HG02571 (cell line): ENCODE results near the gene MFSD8.
"Not testable (repeated sequence)": the region's sequence is repeated elsewhere in the genome, so short reads cannot be mapped to it uniquely, and the experiment has no call there.

Experiments
- ATAC-seq: cut with Tn5 transposase; IDR thresholded peaks from one replicate; pipeline ENCODE4 v1.9.1; 2021; ENCODE audit warnings: mild to moderate bottlenecking, moderate library complexity; ENCODE audit not compliant: unreplicated experiment

The MFSD8 gene

GRCh38 chr4:127936974-127937373 lies 28.0 kb downstream of the MFSD8 start:
- no peak for ATAC-seq

GRCh38 chr4:127931836-127932235 lies 33.1 kb downstream of the MFSD8 start:
- ATAC-seq = not testable (repeated sequence)

GRCh38 chr4:127930175-127930574 lies 34.8 kb downstream of the MFSD8 start:
- ATAC-seq = no peak

GRCh38 chr4:127925720-127926119 lies 39.3 kb downstream of the MFSD8 start:
- ATAC-seq = not testable (repeated sequence)

- ATAC-seq = no peak
Observed at GRCh38 chr4:127922226-127922625, 42.7 kb downstream of the MFSD8 start.

GRCh38 chr4:127920521-127920920 lies 44.5 kb downstream of the MFSD8 start:
- no peak for ATAC-seq

GRCh38 chr4:127917151-127917550 lies 47.8 kb downstream of the MFSD8 start:
- no peak for ATAC-seq

GRCh38 chr4:127916512-127916911 lies 48.5 kb downstream of the MFSD8 start:
- no peak for ATAC-seq

- ATAC-seq = no peak
Observed at GRCh38 chr4:127905029-127905428, 59.9 kb downstream of the MFSD8 start.

GRCh38 chr4:127899682-127900081 lies 65.3 kb downstream of the MFSD8 start:
- not testable (repeated sequence) for ATAC-seq

GRCh38 chr4:127896528-127896927 lies 68.4 kb downstream of the MFSD8 start:
- no peak for ATAC-seq

GRCh38 chr4:127896069-127896468 lies 68.9 kb downstream of the MFSD8 start:
- no peak for ATAC-seq

- no peak for ATAC-seq
Observed at GRCh38 chr4:127889903-127890302, 75.1 kb downstream of the MFSD8 start.

GRCh38 chr4:127888559-127888958 lies 76.4 kb downstream of the MFSD8 start:
- no peak for ATAC-seq

- ATAC-seq = peak; percentile 29
Observed at GRCh38 chr4:127881563-127881864, 83.5 kb downstream of the MFSD8 start.

- ATAC-seq = peak; percentile 91
Observed at GRCh38 chr4:127880763-127881562, 84.0 kb downstream of the MFSD8 start, which contains the start of gene PLK4. Gene PLK4, plus strand, starts transcription at chr4:127880893. Its CDS starts 242 bp downstream, at chr4:127881135.

- no peak for ATAC-seq
Observed at GRCh38 chr4:127875791-127876190, 89.2 kb downstream of the MFSD8 start.

GRCh38 chr4:127870688-127871087 lies 94.3 kb downstream of the MFSD8 start:
- no peak for ATAC-seq

GRCh38 chr4:127870281-127870680 lies 94.7 kb downstream of the MFSD8 start:
- no peak for ATAC-seq

- no peak for ATAC-seq
Observed at GRCh38 chr4:127868196-127868595, 96.8 kb downstream of the MFSD8 start.
